HepG2 (cell line): ENCODE measurements around the gene KLF11.

ENCODE experiments used
- ATF7 ChIP-seq, 2 experiments: fragments of 450-650 bp in 1 of 2; sonication (generic) in 1 of 2; formaldehyde crosslinking in 1 of 2; IDR thresholded peaks; 2 replicates each; pipeline versions ENCODE4 v1.4.0 to v1.6.1; 2016 to 2020; ENCODE audit warnings: antibody characterized with exemption in 1 of 2, mild to moderate bottlenecking in 1 of 2, missing genetic modification reagents in 1 of 2
- GABPA ChIP-seq, 2 experiments: IDR thresholded peaks; 2 replicates each; pipeline ENCODE4 v1.6.1; 2011 to 2016; ENCODE audit warnings: low read depth in 2 of 2, low read length in 1 of 2, missing biosample characterization in 1 of 2, missing genetic modification characterization in 1 of 2
- JUN ChIP-seq: sonication (generic); formaldehyde crosslinking; IDR thresholded peaks from 2 replicates; pipeline ENCODE4 v1.4.0; 2020; ENCODE audit warnings: mild to moderate bottlenecking, missing genetic modification reagents
- NCOA2 ChIP-seq: sonication (generic); formaldehyde crosslinking; IDR thresholded peaks from 2 replicates; pipeline ENCODE4 v1.8.0; 2022; ENCODE audit warnings: inconsistent platforms
- PTBP1 ChIP-seq: fragments of 200-400 bp; formaldehyde crosslinking; IDR thresholded peaks from 2 replicates; pipeline ENCODE4 v1.6.1; 2018; ENCODE audit warnings: low read length, low read depth; ENCODE audit not compliant: poor library complexity, severe bottlenecking
- STAT5B ChIP-seq: sonication (generic); formaldehyde crosslinking; IDR thresholded peaks from 2 replicates; pipeline ENCODE4 v1.4.0; 2020; ENCODE audit warnings: missing genetic modification reagents
- TF ChIP-seq, protein P1 (sequence below): sonication (generic); formaldehyde crosslinking; IDR thresholded peaks from 2 replicates; pipeline ENCODE4 v1.5.0; 2020; ENCODE audit warnings: missing genetic modification reagents, mild to moderate bottlenecking, borderline replicate concordance

DNA sequence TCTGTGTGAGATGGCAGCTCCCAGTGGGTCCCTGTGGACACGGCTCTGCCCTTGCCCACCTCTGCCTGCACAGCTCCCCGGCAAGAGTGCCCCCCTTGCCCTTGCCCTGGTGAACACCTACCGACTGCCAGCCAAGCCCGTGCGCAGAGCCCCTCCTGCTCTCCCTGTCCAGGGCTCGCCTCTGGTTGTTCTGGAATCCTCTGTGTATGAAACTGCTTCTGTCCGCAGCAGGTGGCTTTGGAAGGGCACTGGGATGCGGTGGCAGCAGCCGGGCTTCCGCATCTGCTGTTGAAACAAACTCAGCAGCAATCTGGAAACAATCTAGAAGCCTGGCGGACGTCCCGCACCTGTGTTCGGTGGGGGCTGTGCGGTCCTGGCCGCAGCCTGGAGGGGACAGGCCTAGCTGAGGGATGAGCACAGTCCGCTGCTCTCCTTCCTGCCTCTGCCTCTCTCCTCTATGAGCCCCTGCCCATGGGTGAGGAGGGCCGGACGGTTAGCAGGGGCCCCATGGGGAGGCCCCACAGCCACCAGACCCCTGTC, 34.0 kb upstream of the KLF11 start:
- no peak for TF ChIP-seq GABPA (IDR thresholded peaks at IDR 0.05; ENCODE audit: low read depth, low read length)
- TF ChIP-seq GABPA (CRISPR knock-in tag; IDR thresholded peaks at IDR 0.05; ENCODE audit: low read depth): no peak
- TF ChIP-seq, protein P1, sequence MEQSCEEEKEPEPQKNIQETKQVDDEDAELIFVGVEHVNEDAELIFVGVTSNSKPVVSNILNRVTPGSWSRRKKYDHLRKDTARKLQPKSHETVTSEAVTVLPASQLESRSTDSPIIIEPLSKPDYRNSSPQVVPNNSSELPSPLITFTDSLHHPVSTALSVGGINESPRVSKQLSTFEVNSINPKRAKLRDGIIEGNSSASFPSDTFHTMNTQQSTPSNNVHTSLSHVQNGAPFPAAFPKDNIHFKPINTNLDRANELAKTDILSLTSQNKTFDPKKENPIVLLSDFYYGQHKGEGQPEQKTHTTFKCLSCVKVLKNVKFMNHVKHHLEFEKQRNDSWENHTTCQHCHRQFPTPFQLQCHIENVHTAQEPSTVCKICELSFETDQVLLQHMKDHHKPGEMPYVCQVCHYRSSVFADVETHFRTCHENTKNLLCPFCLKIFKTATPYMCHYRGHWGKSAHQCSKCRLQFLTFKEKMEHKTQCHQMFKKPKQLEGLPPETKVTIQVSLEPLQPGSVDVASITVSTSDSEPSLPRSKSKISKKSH (CRISPR knock-in tag): no peak
- TF ChIP-seq STAT5B: no peak
- no peak for TF ChIP-seq ATF7 (IDR thresholded peaks at IDR 0.05)
- TF ChIP-seq ATF7 (CRISPR knock-in tag; IDR thresholded peaks at IDR 0.05): no peak
- no peak for TF ChIP-seq JUN (CRISPR knock-in tag)
- TF ChIP-seq PTBP1: no peak
- no peak for TF ChIP-seq NCOA2
